SH-SY5Y (cell line): Measurements from ENCODE around the gene CLIC5.

Source experiments
- GATA2 ChIP-seq: IDR thresholded peaks from 2 replicates; pipeline ENCODE4 v1.6.1; 2011; ENCODE audit warnings: mild to moderate bottlenecking, low read depth, low read length
- GATA3 ChIP-seq: IDR thresholded peaks from 2 replicates; pipeline ENCODE4 v1.6.1; 2011; ENCODE audit warnings: low read depth, mild to moderate bottlenecking, low read length, moderate library complexity

The CLIC5 gene

DNA sequence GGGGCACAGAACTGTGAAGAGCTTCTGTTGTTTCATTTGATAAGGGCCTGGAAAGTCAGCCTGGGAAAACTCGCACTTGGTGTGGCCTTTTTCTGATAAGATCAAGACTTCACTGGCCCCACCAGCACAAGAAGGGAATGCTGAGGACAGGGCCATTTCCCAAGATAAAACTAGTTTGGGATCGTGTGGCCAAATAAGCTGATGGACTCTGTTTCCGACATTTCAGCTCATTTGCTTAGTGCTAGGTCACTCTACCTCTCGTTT lies 116.0 kb downstream of the CLIC5 start:
- no peak for TF ChIP-seq GATA2
- TF ChIP-seq GATA3, result no peak

DNA sequence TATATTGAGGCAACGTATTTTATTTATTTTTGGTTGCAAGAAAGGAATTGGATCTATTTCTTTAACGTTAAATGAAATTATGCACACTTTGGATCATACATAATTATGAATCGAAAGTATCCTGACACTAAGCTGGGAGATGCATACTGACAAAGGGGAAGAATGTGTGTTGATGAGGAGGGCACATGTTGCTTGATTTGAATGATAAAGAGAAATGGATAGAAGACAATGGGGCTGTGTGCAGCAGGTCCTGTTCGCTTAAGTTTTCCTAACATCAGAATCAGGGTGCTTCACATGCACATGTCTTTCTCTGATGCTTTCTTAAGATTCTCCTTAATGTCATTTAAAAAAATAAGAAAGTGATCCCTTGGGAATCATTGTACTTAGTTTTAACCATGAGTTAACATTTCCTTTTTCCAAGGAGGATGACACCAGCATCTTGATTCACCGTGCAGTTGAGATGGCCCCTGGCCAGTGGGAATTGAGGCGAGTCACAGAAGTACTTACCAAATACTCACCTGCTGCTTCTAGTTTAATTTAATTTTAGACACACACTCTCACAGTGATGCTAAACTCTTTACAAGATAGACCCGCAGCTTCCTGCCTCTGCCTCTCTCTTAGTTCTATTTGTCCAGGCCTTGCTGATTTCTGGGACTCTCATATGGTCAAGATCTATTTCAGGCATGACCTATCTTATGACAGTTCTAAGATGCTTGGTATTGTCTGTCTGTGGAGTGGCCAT lies 116.5 kb downstream of the CLIC5 start:
- TF ChIP-seq GATA3, result no peak

DNA sequence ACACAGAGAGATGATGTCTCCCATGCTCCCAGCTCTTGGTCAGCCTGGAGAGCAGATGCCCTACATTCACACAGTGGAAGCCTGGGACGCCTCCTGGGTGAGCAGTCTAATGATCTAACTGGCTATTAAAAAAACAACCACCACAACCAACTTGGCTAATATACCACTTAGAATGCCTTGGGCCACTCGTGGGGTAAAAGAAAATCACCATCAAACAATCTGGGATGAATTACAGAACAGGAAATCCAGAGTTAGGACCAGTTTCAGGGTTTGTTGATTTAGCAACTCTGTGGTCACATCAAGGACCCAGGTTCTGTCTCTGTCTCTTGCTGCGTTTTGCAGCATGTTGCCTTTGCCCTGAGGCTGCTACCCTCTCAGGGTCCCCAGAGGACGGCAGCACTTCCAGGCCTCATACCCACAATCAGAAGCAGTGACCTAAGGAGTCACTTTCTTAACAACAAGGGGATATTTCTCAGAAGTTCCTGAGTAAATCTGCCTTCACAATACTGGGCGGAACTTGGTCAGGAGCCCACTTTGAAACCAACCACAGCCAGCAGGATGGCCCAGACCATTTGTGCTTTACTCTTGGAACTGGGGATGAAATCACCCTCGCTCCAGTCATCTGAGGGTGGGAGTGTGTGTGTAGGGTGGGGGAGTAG lies 118.7 kb downstream of the CLIC5 start:
- no peak for TF ChIP-seq GATA3
- no peak for TF ChIP-seq GATA2

DNA sequence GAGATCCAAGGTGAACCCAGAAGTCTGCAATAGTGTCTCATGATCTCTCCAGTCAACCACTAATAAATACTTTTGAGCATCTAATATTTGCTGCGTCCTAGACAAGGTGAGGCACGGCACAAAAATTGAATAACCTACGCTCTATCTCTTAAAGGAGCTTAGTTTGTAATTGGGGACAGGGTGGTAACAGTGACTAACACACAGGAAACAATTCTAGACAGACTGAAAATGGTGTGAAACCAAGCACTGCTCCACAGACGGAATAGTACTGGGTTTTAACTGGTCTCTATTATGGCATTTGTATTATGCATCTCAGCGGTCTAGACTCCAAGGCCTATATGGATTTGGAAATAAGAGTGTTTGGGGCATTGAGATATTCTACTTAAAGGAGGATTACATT lies 120.1 kb downstream of the CLIC5 start:
- TF ChIP-seq GATA2 (no peak), GATA3 (no peak)

DNA sequence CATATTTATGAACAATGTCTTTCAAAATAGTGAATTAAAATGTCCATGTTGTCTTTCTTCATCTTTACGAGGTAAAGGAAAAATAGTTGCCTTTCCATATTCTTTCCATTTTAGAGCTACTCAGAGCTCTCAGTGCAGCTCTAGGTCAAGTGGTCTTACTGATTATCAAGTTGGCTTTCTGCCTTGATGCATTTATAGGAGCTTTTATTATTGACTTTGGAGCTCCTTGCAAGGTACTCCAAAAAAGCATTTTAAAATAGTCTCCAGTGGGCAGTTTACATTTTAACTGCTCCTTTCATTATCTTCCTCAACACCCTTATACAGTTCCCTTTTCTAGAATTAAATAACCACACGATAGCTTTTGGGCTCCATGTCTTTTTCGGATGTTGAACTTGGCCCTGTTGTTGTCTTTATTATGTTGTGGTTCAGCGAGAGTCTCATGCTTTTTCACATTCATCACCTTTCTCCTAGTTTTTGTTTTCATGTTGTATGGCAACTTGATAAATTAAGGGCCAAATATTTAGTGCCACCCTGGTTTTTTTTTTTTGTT lies 122.9 kb downstream of the CLIC5 start:
- TF ChIP-seq GATA3 (no peak), GATA2 (no peak)

DNA sequence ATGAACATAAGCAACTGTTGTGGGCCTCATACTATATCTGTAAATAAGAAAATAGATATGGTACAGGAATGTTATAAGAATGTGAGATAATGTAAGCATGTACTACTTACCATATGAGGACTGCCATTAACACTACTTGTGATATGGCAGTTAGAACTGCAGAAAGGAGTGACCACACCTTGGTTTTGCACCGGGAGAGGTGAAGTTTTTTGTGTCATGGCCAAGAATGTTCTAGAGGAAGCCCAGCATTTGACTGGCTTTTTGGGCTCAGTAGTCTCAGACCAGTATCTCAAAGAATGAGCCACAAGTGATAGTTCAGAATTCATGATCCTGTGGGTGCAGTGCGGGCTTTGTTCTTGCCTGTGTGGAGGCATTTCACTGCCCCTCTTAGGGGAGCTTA lies 123.5 kb downstream of the CLIC5 start:
- TF ChIP-seq GATA2 (no peak), GATA3 (no peak)

DNA sequence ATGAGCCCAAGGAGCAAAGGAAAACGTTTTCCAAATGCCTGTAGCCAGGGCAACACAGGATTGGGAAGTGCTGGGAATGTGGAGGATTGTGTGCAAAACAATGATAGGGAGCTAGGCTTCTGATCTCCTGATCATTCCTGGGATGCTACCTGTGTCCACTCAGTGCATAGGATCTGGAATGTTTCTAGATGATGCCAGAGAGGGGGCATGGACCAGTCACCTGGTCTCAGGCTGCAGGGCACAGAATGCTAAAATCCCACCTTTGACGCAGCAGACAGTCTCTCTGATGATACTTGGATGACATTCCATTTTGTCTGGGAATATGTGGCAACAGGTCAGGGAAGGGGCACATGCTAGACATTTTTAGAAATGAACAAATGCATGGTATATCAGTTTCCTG lies 128.9 kb downstream of the CLIC5 start:
- TF ChIP-seq GATA3, result no peak
- TF ChIP-seq GATA2, result no peak

DNA sequence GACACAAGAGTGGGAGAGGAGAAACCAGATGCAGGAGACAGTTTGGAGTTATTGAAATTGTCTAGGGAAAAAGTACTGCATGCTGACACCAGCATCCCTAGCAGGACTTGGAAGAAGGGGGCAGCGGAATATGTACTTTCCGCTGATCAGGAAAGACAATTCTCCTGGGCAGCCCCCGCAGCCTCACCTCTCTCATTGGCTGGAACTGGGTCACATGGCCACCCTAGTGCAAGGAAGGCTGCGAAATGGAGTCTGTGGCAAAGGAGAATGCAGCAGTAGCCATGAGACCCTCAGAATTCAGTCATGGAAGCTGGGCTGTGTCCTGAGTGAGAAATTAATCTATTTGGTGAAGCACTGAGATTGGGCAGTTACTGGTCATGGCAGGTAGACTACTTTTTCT lies 131.3 kb downstream of the CLIC5 start:
- TF ChIP-seq GATA2, result no peak
- no peak for TF ChIP-seq GATA3

DNA sequence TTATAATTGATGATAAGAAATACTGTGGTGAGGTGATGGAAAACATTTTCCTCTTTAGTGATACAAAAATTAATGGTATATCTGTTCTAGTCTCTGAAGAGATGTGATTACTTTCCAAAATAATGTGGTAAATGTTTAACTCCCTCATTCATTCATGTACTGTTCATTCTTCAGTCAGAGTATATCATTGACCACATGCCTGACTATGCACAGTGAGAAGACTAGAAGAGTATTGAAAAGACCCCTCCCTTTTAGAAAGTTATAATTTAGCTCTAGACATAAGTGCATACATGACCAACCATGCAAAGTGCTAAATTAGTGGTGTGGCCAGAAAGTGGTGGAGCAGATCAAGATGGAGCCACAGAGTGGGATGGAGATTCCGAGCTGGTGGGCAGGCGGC lies 133.0 kb downstream of the CLIC5 start:
- TF ChIP-seq GATA3 (no peak), GATA2 (no peak)

DNA sequence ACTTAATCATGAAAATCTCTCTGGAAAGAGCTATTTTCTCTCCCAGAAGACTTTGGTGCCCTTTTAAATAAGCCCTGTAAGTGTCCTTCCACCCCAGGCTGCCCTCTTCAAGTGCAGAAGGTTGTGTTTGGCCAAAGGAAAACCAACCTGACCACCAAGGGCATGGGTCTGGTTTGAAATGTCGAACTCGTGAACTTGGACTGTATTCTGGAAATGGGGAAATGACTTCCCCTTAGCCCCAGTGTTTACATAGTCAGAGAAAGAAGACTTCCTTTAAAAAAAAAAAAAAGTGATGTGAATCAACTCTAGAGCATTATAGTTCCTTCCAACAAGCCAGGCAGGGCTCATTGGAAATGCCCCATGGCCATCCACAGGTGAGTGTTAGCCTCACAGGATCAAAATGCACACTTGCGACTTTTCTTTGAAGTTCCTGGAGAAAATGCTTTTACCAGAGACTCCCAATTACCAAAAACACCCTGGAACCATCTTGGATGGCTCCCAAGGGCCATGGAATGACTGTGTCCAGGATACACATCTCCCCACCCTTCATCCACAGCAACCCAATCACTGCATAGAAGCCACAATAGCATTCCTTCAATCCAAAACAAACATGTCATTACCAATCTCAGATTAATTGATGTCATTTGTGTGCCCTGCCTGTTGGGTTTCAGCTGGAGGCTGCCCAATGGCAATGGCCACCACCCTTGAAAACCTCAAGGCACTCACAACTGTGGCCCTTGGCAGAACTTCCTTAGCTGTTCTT lies 133.8 kb downstream of the CLIC5 start:
- TF ChIP-seq GATA3 (no peak), GATA2 (no peak)

DNA sequence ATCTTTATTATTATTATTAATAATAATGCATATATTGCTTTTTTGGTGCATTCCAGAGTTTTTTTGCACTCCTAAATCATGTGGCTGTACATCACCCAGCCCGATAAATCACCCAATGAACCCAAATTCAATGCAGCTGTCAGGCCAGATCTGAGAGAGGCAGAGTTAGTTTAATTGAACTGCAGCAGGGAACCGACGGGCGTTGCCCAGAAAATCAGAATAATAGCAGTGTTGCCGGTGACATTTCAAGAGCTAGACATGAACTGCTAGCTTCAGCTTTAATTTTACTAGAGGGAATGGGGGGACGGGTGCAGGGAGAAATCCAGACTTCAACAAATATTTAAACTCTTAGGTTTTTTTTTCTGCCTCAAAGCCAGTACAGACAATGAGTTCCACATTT lies 135.0 kb downstream of the CLIC5 start:
- TF ChIP-seq GATA3, result no peak
- TF ChIP-seq GATA2, result no peak

DNA sequence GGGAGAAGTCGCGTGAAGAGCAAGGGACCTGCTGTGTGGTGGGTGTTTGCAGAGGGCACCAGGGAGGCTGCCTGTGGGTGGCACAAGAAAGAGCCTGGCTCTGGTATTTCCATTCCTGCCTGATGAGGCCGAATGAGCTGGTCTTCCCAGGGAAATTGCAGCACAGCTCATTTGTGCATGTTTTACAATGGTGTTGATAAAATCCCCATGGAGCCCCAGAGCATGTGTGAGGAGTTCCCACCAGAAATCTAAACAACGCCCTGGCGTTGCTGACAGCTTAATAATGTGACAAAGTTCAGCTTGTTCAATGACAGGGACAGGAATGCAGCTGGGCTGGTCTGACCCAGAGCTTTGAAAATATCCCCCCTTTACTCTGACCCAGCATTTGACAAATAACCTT lies 135.5 kb downstream of the CLIC5 start:
- no peak for TF ChIP-seq GATA3
- no peak for TF ChIP-seq GATA2

DNA sequence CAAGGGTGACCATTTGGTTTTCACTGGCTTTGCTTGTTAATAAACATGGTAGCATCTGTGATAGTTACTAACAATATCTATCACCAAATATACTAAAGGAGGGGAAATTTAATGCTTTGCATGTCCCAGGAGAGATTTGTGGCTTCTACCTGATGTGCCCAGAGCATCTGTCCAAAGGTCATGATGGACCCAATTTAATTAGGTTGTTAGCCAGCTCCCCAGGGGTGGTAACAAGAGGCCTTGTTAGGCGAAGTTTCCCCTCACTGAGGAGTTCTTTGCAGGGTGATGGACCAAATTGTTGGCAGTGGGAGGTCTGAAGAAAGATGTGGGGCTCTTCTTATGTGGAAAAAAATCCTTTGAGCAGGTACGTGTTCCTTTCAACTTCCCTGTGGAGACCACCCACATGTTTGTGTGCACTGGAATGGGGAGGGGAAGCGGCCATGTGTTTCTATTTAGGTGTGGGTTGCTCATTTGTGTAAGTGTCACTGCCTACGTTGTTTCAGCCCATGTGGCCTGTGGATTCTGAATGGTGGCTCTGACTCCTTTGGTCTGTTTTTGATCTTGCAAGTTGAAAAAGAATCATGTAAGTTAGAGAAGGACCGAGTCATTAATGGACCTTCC lies 137.6 kb downstream of the CLIC5 start:
- TF ChIP-seq GATA2, result no peak
- no peak for TF ChIP-seq GATA3

DNA sequence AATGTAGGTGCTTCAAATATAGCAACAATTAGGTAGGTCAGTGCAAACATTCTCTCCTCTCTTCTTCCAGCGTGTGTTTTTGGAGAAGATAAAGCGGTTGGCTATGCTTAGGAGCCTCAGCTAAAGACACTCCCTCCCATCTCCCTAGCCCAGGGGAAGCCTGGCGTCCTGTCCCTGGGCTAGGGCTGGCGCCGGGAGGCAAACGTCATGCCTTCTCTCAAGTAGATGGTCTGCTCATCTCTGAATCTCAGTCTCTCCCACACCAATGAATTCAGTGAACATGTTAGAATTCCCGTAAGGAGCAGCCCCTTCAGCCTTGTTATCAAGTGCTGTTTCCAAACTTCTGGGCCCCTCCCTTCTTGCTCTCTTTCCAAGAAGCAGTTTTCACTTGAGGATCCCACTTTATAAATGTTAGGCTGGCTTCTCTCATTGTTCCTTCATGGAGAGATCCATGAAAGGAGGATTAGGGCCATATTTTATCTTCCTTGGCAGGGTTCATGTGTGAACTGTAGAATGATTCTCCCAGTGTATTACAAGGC lies 142.8 kb downstream of the CLIC5 start:
- TF ChIP-seq GATA2 (no peak), GATA3 (no peak)

DNA sequence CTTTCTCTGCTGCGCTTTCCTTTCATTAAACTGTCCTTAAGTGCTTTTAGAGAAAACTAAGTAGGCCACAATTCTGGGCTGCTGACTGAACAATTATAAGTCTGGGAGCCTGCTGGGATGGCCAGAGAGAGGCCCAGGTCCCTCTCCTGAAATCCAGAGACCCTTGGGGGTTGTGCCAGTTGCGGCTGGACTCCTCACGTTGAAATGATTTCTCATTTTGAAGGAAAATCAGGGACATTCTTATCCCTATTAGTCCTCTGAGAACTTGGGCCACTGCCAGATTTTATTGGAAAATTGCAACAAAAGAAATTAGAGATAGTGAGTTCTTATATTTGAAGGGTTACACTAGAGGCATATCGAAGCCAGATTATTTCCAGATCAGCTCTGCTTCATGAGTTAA lies 145.1 kb downstream of the CLIC5 start:
- TF ChIP-seq GATA2 (no peak), GATA3 (no peak)
